H9 (cell line): ENCODE measurements around the gene SZT2. TPM values are rescaled to one million over a fixed set of nuclear protein-coding genes. Genes with fewer than 3 reads are reported as not detected.

Experiments used
- DNase-seq: peaks from one replicate; pipeline ENCODE4 v3.0.0-alpha.2; 2017
- H2AFZ ChIP-seq: one replicate; pipeline ENCODE4 v1.6.1; 2013; ENCODE audit warnings: mild to moderate bottlenecking, low read length, control low read depth, moderate library complexity
- H2AK5ac ChIP-seq: 2 replicates; pipeline ENCODE4 v1.6.1; 2013; ENCODE audit warnings: low read length, control low read depth, mixed read lengths; ENCODE audit not compliant: insufficient read length
- H2BK120ac ChIP-seq: one replicate; pipeline ENCODE4 v1.6.1; 2013; ENCODE audit warnings: low read depth, mild to moderate bottlenecking, low read length, control low read depth, inconsistent platforms; ENCODE audit not compliant: poor library complexity, severe bottlenecking
- H2BK12ac ChIP-seq: 2 replicates; pipeline ENCODE4 v1.6.1; 2013; ENCODE audit warnings: low read length, control low read depth, mixed read lengths, low read depth; ENCODE audit not compliant: insufficient read length
- H2BK15ac ChIP-seq: 2 replicates; pipeline ENCODE4 v1.6.1; 2013; ENCODE audit warnings: low read depth, low read length, control low read depth
- H2BK20ac ChIP-seq: one replicate; pipeline ENCODE4 v1.6.1; 2013; ENCODE audit warnings: low read depth, mild to moderate bottlenecking, low read length, control low read depth, inconsistent platforms; ENCODE audit not compliant: poor library complexity, severe bottlenecking
- H2BK5ac ChIP-seq: 2 replicates; pipeline ENCODE4 v1.6.1; 2013; ENCODE audit warnings: low read length, control low read depth, mixed read lengths; ENCODE audit not compliant: insufficient read length
- H3K14ac ChIP-seq: 2 replicates; pipeline ENCODE4 v1.6.1; 2013; ENCODE audit warnings: low read length, control low read depth; ENCODE audit not compliant: insufficient read depth
- H3K18ac ChIP-seq: 2 replicates; pipeline ENCODE4 v1.6.1; 2013; ENCODE audit warnings: low read depth, mild to moderate bottlenecking, mixed read lengths, low read length, control low read depth; ENCODE audit not compliant: insufficient read length
- H3K23ac ChIP-seq: 2 replicates; pipeline ENCODE4 v1.6.1; 2013; ENCODE audit warnings: low read length, control low read depth, mixed read lengths, low read depth; ENCODE audit not compliant: insufficient read length
- H3K23me2 ChIP-seq: 2 replicates; pipeline ENCODE4 v1.6.1; 2013; ENCODE audit warnings: low read depth, mild to moderate bottlenecking, mixed read lengths, low read length, control low read depth; ENCODE audit not compliant: insufficient read length, poor library complexity, severe bottlenecking
- H3K27ac ChIP-seq: 2 replicates; pipeline ENCODE4 v1.5.1; 2013; ENCODE audit warnings: low read length, control low read depth, mixed read lengths, low read depth; ENCODE audit not compliant: insufficient read length
- H3K27me3 ChIP-seq: 2 replicates; pipeline ENCODE4 v1.6.1; 2013; ENCODE audit warnings: low read length, control low read depth, inconsistent platforms; ENCODE audit not compliant: insufficient read depth
- H3K4ac ChIP-seq: 2 replicates; pipeline ENCODE4 v1.6.1; 2013; ENCODE audit warnings: low read depth, mild to moderate bottlenecking, control low read depth, inconsistent platforms, low read length, moderate library complexity
- H3K4me1 ChIP-seq: 2 replicates; pipeline ENCODE4 v1.6.1; 2013; ENCODE audit warnings: low read length, control low read depth, inconsistent platforms; ENCODE audit not compliant: insufficient read depth
- H3K4me2 ChIP-seq: 2 replicates; pipeline ENCODE4 v1.6.1; 2013; ENCODE audit warnings: low read length, control low read depth, mixed read lengths; ENCODE audit not compliant: insufficient read length, insufficient read depth
- H3K56ac ChIP-seq: 2 replicates; pipeline ENCODE4 v1.6.1; 2013; ENCODE audit warnings: low read depth, mild to moderate bottlenecking, mixed read lengths, low read length, control low read depth; ENCODE audit not compliant: insufficient read length
- H3K79me1 ChIP-seq: 2 replicates; pipeline ENCODE4 v1.6.1; 2013; ENCODE audit warnings: low read depth, mild to moderate bottlenecking, moderate library complexity, low read length, control low read depth, inconsistent platforms; ENCODE audit not compliant: insufficient read depth, poor library complexity, severe bottlenecking
- H3K79me2 ChIP-seq: 2 replicates; pipeline ENCODE4 v1.6.1; 2013; ENCODE audit warnings: low read length, control low read depth, inconsistent platforms; ENCODE audit not compliant: insufficient read depth
- H3K9ac ChIP-seq: 2 replicates; pipeline ENCODE4 v1.6.1; 2013; ENCODE audit warnings: low read length, control low read depth, mixed read lengths; ENCODE audit not compliant: insufficient read length; ENCODE audit errors: extremely low read depth
- H3K9me3 ChIP-seq: one replicate; pipeline ENCODE4 v1.6.1; 2013; ENCODE audit warnings: low read depth, low read length, inconsistent platforms; ENCODE audit not compliant: control insufficient read depth
- H3T11ph ChIP-seq: one replicate; pipeline ENCODE4 v1.6.1; 2013; ENCODE audit warnings: mild to moderate bottlenecking, low read length, control low read depth, inconsistent platforms
- H4K20me1 ChIP-seq: one replicate; pipeline ENCODE4 v1.6.1; 2013; ENCODE audit not compliant: control insufficient read depth, insufficient read length, insufficient read depth
- H4K5ac ChIP-seq: 2 replicates; pipeline ENCODE4 v1.6.1; 2013; ENCODE audit warnings: low read depth, mild to moderate bottlenecking, mixed read lengths, low read length, control low read depth; ENCODE audit not compliant: insufficient read length
- H4K8ac ChIP-seq: replicated peaks from 2 replicates; pipeline ENCODE4 v1.6.1; 2013; ENCODE audit warnings: low read length, control low read depth, mixed read lengths, low read depth; ENCODE audit not compliant: insufficient read length
- H4K91ac ChIP-seq: 2 replicates; pipeline ENCODE4 v1.6.1; 2013; ENCODE audit warnings: low read depth, mild to moderate bottlenecking, moderate library complexity, mixed read lengths, low read length, control low read depth; ENCODE audit not compliant: insufficient read length
- H3K27ac Mint-ChIP-seq, 3 experiments: 2 replicates in 2 of 3; 3 replicates in 1 of 3; pipeline ENCODE4 v1.8.0; 2020 to 2021; ENCODE audit warnings: mixed read lengths in 3 of 3, mild to moderate bottlenecking in 1 of 3, moderate library complexity in 1 of 3
- H3K27me3 Mint-ChIP-seq: 2 replicates; pipeline ENCODE4 v1.8.0; 2021; ENCODE audit warnings: low read depth, mild to moderate bottlenecking, moderate library complexity, mixed read lengths
- H3K36me3 Mint-ChIP-seq, 3 experiments: 2 replicates in 2 of 3; 3 replicates in 1 of 3; pipeline ENCODE4 v1.8.0; 2020 to 2021; ENCODE audit warnings: low read depth in 3 of 3, mixed read lengths in 3 of 3; ENCODE audit not compliant: insufficient read depth in 1 of 3
- H3K4me1 Mint-ChIP-seq, 2 experiments: 2 replicates each; pipeline ENCODE4 v1.8.0; 2020; ENCODE audit warnings: mixed read lengths in 2 of 2
- H3K4me3 Mint-ChIP-seq, 2 experiments: 2 replicates in 1 of 2; 3 replicates in 1 of 2; pipeline ENCODE4 v1.8.0; 2020 to 2021; ENCODE audit warnings: mild to moderate bottlenecking in 2 of 2, mixed read lengths in 2 of 2, moderate library complexity in 1 of 2
- H3K9me3 Mint-ChIP-seq, 2 experiments: 2 replicates in 1 of 2; 3 replicates in 1 of 2; pipeline ENCODE4 v1.8.0; 2020; ENCODE audit warnings: mild to moderate bottlenecking in 2 of 2, mixed read lengths in 2 of 2, moderate library complexity in 1 of 2
- CTCF ChIP-seq: fragments of 200-600 bp; sonication (generic); conservative IDR thresholded peaks from 3 replicates; pipeline ENCODE4 v1.8.0; 2021; ENCODE audit warnings: antibody characterized with exemption, mild to moderate bottlenecking
- WGBS: extraction: QIAGEN DNeasy Blood & Tissue Kit; methylation state at CpG from one replicate; pipeline ENCODE4 v1.1.7; 2013; ENCODE audit warnings: missing lambda C conversion rate, low lambda C conversion rate, mixed read lengths; ENCODE audit not compliant: insufficient read length; ENCODE audit errors: extremely low coverage; 5-methylcytosine and 5-hydroxymethylcytosine counted together
- total RNA-seq: library from RNA; stranded (reverse); gene quantifications from 2 replicates; pipeline ENCODE4 v1.2.1, GENCODE V29; 2021

Gene SZT2
- total RNA-seq, 1 experiment from 2014 or later, result 16.8 TPM

- H3K4ac ChIP-seq, result no peak overlapping the region
- no peak for TF ChIP-seq CTCF
- Mint-ChIP-seq H3K4me1 (peaks cover 21 to 25% of the 10 kb centered on the region in 2 experiments), H3K36me3 (peaks cover 0 to 2% (median 0%) of the 10 kb centered on the region in 3 experiments; a peak in 2 of 7 replicates), H3K27me3 (no peaks in the 10 kb centered on the region), H3K27ac (no peak overlapping the region), H3K4me3 (no peak overlapping the region), H3K9me3 (no peaks in the 10 kb centered on the region)
- DNase-seq, result no peak
- no peak overlapping the region for H2BK5ac ChIP-seq
- no peaks in the 10 kb centered on the region for H3K27me3 ChIP-seq
- H3K79me2 ChIP-seq, result no peaks in the 10 kb centered on the region; the same call in 1 of the 2 replicates
- no peaks in the 10 kb centered on the region for H3K9me3 ChIP-seq
- no peak overlapping the region for H3K18ac ChIP-seq
- H3K9ac ChIP-seq, result no peak overlapping the region
- H2BK120ac ChIP-seq, result no peak overlapping the region
- no peak overlapping the region for H2BK15ac ChIP-seq
- no CpG with 5 or more reads among the region's 4 CpGs for WGBS
- H4K91ac ChIP-seq, result no peak overlapping the region
- H3K56ac ChIP-seq, result no peak overlapping the region
- H2BK20ac ChIP-seq, result no peak overlapping the region
- no peak overlapping the region for H3T11ph ChIP-seq
- no peak overlapping the region for H2AK5ac ChIP-seq
- H4K8ac ChIP-seq, result no peak overlapping the region
- H2AFZ ChIP-seq, result no peak overlapping the region
- H2BK12ac ChIP-seq, result no peak overlapping the region
- no peak overlapping the region for H3K23ac ChIP-seq
- no peak overlapping the region for H3K27ac ChIP-seq
- no peak overlapping the region for H4K5ac ChIP-seq
- H3K4me1 ChIP-seq, result no peaks in the 10 kb centered on the region; the same call in 1 of the 2 replicates
- H3K14ac ChIP-seq, result no peak overlapping the region
- no peak overlapping the region for H3K4me2 ChIP-seq
- H4K20me1 ChIP-seq, result no peaks in the 10 kb centered on the region
- H3K79me1 ChIP-seq, result no peaks in the 10 kb centered on the region
- H3K23me2 ChIP-seq, result peaks cover 15% of the 10 kb centered on the region
Measured at GRCh38 chr1:43370564-43370963, 19.1 kb upstream of the SZT2 start.
